Suppressor macrophage treated with lipopolysaccharide for 4 hours (primary cell): Measurements from ENCODE around the gene NAGPA.

Experiments
- DNase-seq: peaks from one replicate; pipeline ENCODE4 v3.0.0-alpha.2; 2020

The NAGPA gene

GRCh38 chr16:5025171-5025632 is 8.5 kb downstream of the NAGPA start:
- no peak for DNase-seq

GRCh38 chr16:5024632-5025031 is 9.1 kb downstream of the NAGPA start:
- DNase-seq = no peak

- no peak for DNase-seq
These were observed 11.2 kb downstream of the NAGPA start for GRCh38 chr16:5022521-5022920.

- no peak for DNase-seq
These were observed 13.2 kb downstream of the NAGPA start for GRCh38 chr16:5020551-5020950.

- DNase-seq = no peak
These were observed 14.0 kb downstream of the NAGPA start for GRCh38 chr16:5019775-5020174.

- DNase-seq = no peak
These were observed 14.9 kb downstream of the NAGPA start for GRCh38 chr16:5018793-5019192.

GRCh38 chr16:5017678-5017969 is 16.1 kb downstream of the NAGPA start:
- DNase-seq = no peak

GRCh38 chr16:5016967-5017677 is 16.6 kb downstream of the NAGPA start:
- DNase-seq = no peak

- no peak for DNase-seq
These were observed 17.8 kb downstream of the NAGPA start for GRCh38 chr16:5015887-5016286.

- no peak for DNase-seq
These were observed 18.4 kb downstream of the NAGPA start for GRCh38 chr16:5015351-5015750.

GRCh38 chr16:5012887-5013286 is 20.8 kb downstream of the NAGPA start:
- DNase-seq = no peak

- DNase-seq = no peak
These were observed 22.1 kb downstream of the NAGPA start for GRCh38 chr16:5011637-5012036.

- DNase-seq = no peak
These were observed 23.0 kb downstream of the NAGPA start for GRCh38 chr16:5010576-5011329.

GRCh38 chr16:5008311-5008731 is 25.4 kb downstream of the NAGPA start:
- no peak for DNase-seq

GRCh38 chr16:5007256-5007655 is 26.5 kb downstream of the NAGPA start:
- DNase-seq = no peak

GRCh38 chr16:5006348-5007193 is 27.2 kb downstream of the NAGPA start:
- no peak for DNase-seq

- DNase-seq = no peak
These were observed 27.8 kb downstream of the NAGPA start for GRCh38 chr16:5005916-5006315.

GRCh38 chr16:5004311-5004710 is 29.4 kb downstream of the NAGPA start:
- no peak for DNase-seq

- DNase-seq = no peak
These were observed 29.9 kb downstream of the NAGPA start for GRCh38 chr16:5003828-5004227.

- DNase-seq = no peak
These were observed 30.5 kb downstream of the NAGPA start for GRCh38 chr16:5003211-5003610.

- no peak for DNase-seq
These were observed 31.0 kb downstream of the NAGPA start for GRCh38 chr16:5002699-5003143.

- no peak for DNase-seq
These were observed 31.7 kb downstream of the NAGPA start for GRCh38 chr16:5001986-5002385.

- DNase-seq = peak; percentile 10
These were observed 32.2 kb downstream of the NAGPA start for GRCh38 chr16:5001571-5001970.

- no peak for DNase-seq
These were observed 33.1 kb downstream of the NAGPA start for GRCh38 chr16:5000573-5001001.
